LNCaP clone FGC (cell line): ENCODE data around the gene KCNK16.

Experiments used
- DNase-seq: peaks from one replicate; pipeline ENCODE4 v3.0.0-alpha.2; 2011; ENCODE audit warnings: low read depth
- H3K4me3 ChIP-seq: 2 replicates; pipeline ENCODE4 v1.5.1; 2011; ENCODE audit warnings: mild to moderate bottlenecking, low read depth, low read length, control low read depth
- CTCF ChIP-seq: IDR thresholded peaks from 2 replicates; pipeline ENCODE4 v1.5.1; 2012; ENCODE audit warnings: mild to moderate bottlenecking; ENCODE audit not compliant: control insufficient read depth, insufficient read depth; ENCODE audit errors: extremely low read depth

The KCNK16 gene

GRCh38 chr6:39362487-39362865, 40.0 kb upstream of the KCNK16 start:
- no peak for TF ChIP-seq CTCF
- no peak for DNase-seq
- H3K4me3 ChIP-seq, result no peak overlapping the region

GRCh38 chr6:39361657-39362486, 39.4 kb upstream of the KCNK16 start:
- H3K4me3 ChIP-seq, result no peak overlapping the region
- TF ChIP-seq CTCF, result peak; percentile 85
- DNase-seq, result no peak

GRCh38 chr6:39360378-39360777, 37.9 kb upstream of the KCNK16 start:
- TF ChIP-seq CTCF, result no peak
- no peak for DNase-seq

GRCh38 chr6:39357998-39358686, 35.6 kb upstream of the KCNK16 start:
- DNase-seq, result peak; percentile 50
- no peak for TF ChIP-seq CTCF
- H3K4me3 ChIP-seq, result no peak overlapping the region

More at GRCh38 chr6:39360378-39360777, 37.9 kb upstream of the KCNK16 start:
- H3K4me3 ChIP-seq, result no peak overlapping the region

GRCh38 chr6:39353698-39354315, 31.3 kb upstream of the KCNK16 start:
- DNase-seq, result no peak
- TF ChIP-seq CTCF, result no peak
- H3K4me3 ChIP-seq, result no peak overlapping the region

- H3K4me3 ChIP-seq, result no peak overlapping the region
- DNase-seq, result no peak
- TF ChIP-seq CTCF, result no peak
Measured at GRCh38 chr6:39350723-39351505, 28.4 kb upstream of the KCNK16 start.
